ENCODE data around the gene MLN. TPM values are rescaled to one million over a fixed set of nuclear protein-coding genes. Genes with fewer than 3 reads are reported as not detected.

The MLN gene
- total RNA-seq, 4 donors from 2014 or later, result not detected

DNA sequence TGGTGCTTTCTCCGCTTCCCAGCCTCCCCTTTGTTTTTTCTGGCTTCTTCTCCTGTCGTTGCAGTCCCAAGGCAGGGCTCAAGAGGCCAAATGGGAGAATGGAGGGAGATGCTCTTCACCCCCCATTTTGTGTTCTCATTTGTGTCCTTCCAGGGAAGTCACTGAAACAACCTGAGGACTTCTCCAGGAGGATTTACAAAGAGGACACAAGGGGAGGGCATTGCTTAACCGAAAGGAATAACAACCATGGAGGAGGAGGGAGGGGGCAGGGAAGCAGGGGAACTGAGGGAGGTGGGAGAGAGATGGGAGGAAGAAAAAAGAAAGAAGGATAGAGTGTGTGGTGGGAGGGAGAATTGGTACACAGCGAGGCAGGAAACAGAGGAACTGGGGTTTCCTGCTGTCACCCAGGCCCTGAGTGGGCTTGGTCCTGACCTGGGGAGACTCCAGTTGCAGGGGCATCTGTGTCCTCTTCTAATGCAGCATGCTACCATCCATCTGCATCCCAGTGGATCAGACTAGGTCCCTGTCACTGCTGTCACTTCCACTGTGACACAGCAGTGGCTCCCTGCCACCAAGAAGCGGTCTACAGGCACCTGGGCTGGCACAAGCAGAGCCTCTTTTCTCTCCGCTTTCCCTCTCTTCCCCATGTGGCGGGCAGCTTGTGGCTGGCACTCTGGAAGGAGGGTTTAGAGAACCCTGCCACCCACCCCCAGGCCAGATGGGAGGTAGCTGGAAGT is 17.1 kb upstream of the MLN start:
- intact Hi-C loops (cut with DNase I), result no loop called here
- H3K27me3 ChIP-seq, result peaks cover 0 to 74% (median 0%) of the 10 kb centered on the region in 4 donors
- TF ChIP-seq CTCF (IDR thresholded peaks at IDR 0.05), result no peak
- no peak for TF ChIP-seq POLR2A (IDR thresholded peaks at IDR 0.05)
- H3K9me3 ChIP-seq, result no peaks in the 10 kb centered on the region
- peaks cover 0 to 19% (median 0%) of the 10 kb centered on the region in 3 donors for H3K4me1 ChIP-seq
- WGBS, 2 donors, result 66 to 76% methylated on average over 2 to 7 of the region's 7 CpGs
- H3K27ac ChIP-seq, result no peak overlapping the region
- H3K4me3 ChIP-seq, result no peak overlapping the region
- DNase-seq, result no peak
- no peaks in the 10 kb centered on the region for H3K36me3 ChIP-seq

DNA sequence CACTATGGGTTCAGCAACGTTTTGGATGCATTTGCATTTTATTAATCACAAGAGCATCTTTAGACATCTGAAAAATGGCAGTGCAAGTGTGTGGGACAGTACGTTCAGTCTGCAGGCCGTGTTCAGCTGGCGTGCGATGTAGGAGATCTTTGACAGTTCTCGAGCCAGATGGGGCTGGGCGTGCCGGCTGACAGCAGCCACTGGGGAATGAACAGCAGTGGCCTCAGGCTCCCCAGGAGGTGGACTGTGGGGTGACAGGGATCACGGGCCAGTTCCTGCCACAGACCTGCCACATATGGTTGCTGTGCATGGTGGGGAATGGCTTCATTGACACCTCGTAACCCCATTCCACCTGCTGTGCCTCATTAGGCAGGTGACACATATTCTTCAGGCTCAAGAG is 16.4 kb upstream of the MLN start:
- H3K4me3 ChIP-seq, result no peak overlapping the region
- no peak overlapping the region for H3K27ac ChIP-seq
- intact Hi-C loops (cut with DNase I), result no loop called here
- peaks cover 0 to 81% (median 1%) of the 10 kb centered on the region in 4 donors for H3K27me3 ChIP-seq
- DNase-seq, result no peak
- peaks cover 0 to 19% (median 0%) of the 10 kb centered on the region in 3 donors for H3K4me1 ChIP-seq
- WGBS, 2 donors, result 50% methylated on average over 6 to 9 of the region's 10 CpGs
- no peak for TF ChIP-seq CTCF (IDR thresholded peaks at IDR 0.05)
- TF ChIP-seq POLR2A (IDR thresholded peaks at IDR 0.05), result no peak
- H3K9me3 ChIP-seq, result no peaks in the 10 kb centered on the region
- no peaks in the 10 kb centered on the region for H3K36me3 ChIP-seq

DNA sequence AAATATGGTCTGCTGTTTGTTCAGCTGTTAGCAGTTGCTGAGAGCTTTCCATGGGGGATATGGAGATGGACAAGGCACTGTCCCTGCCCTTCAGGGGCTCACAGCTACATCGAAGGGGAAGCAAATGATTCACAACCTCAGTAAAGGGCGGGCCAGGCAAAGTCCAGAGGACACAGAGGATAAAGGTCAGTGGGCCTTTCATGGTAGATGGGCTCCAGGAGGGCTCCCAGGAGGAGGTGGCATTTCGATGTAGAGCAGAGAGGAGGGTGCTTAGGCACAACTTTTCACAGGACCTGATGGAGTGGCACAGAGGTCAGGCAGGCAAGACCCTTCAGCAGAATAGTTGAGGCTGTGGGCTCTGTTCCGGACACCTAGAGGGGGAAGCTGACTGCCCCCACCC is 15.2 kb upstream of the MLN start:
- TF ChIP-seq CTCF (IDR thresholded peaks at IDR 0.05), result no peak
- no peak for TF ChIP-seq POLR2A (IDR thresholded peaks at IDR 0.05)
- H3K4me3 ChIP-seq, result no peak overlapping the region
- no peaks in the 10 kb centered on the region for H3K36me3 ChIP-seq
- intact Hi-C loops (cut with DNase I), result no loop called here
- no peaks in the 10 kb centered on the region for H3K9me3 ChIP-seq
- WGBS, 2 donors, result 71 to 85% methylated on average over 3 to 4 of the region's 4 CpGs
- H3K27me3 ChIP-seq, result peaks cover 0 to 93% (median 3%) of the 10 kb centered on the region in 4 donors
- H3K27ac ChIP-seq, result no peak overlapping the region
- no peak for DNase-seq
- peaks cover 0 to 19% (median 0%) of the 10 kb centered on the region in 3 donors for H3K4me1 ChIP-seq

GRCh38 chr6:33818293-33818692 is 14.5 kb upstream of the MLN start:
- H3K4me1 ChIP-seq, result peaks cover 0 to 19% (median 0%) of the 10 kb centered on the region in 3 donors
- intact Hi-C loops (cut with DNase I), result no loop called here
- TF ChIP-seq POLR2A (IDR thresholded peaks at IDR 0.05) (no peak), CTCF (IDR thresholded peaks at IDR 0.05) (no peak)
- WGBS, 2 donors, result 48 to 71% methylated on average over 2 to 3 of the region's 3 CpGs
- H3K27me3 ChIP-seq, result peaks cover 0 to 96% (median 5%) of the 10 kb centered on the region in 4 donors
- no peaks in the 10 kb centered on the region for H3K9me3 ChIP-seq
- H3K27ac ChIP-seq, result no peak overlapping the region
- no peaks in the 10 kb centered on the region for H3K36me3 ChIP-seq
- no peak for DNase-seq
- no peak overlapping the region for H3K4me3 ChIP-seq

GRCh38 chr6:33817489-33817888 is 13.7 kb upstream of the MLN start:
- 10 to 28% methylated on average over 3 to 4 of the region's 5 CpGs for WGBS, 2 donors
- no peak for TF ChIP-seq POLR2A (IDR thresholded peaks at IDR 0.05)
- TF ChIP-seq CTCF (IDR thresholded peaks at IDR 0.05), result no peak
- no peaks in the 10 kb centered on the region for H3K9me3 ChIP-seq
- peaks cover 0 to 19% (median 0%) of the 10 kb centered on the region in 3 donors for H3K4me1 ChIP-seq
- no peaks in the 10 kb centered on the region for H3K36me3 ChIP-seq
- no peak overlapping the region for H3K27ac ChIP-seq
- H3K4me3 ChIP-seq, result no peak overlapping the region
- intact Hi-C loops (cut with DNase I), result no loop called here
- peaks cover 0 to 98% (median 6%) of the 10 kb centered on the region in 4 donors for H3K27me3 ChIP-seq
- DNase-seq, result no peak

All from esophagus squamous epithelium (tissue), 5 donors.